ENCODE data around the gene SIM2.

SIM2 gene

GRCh38 chr21:36693489-36694030 lies 5.4 kb upstream of the SIM2 start:
- no peak for DNase-seq (ENCODE audit: low spot score)
- TF ChIP-seq, protein P1, sequence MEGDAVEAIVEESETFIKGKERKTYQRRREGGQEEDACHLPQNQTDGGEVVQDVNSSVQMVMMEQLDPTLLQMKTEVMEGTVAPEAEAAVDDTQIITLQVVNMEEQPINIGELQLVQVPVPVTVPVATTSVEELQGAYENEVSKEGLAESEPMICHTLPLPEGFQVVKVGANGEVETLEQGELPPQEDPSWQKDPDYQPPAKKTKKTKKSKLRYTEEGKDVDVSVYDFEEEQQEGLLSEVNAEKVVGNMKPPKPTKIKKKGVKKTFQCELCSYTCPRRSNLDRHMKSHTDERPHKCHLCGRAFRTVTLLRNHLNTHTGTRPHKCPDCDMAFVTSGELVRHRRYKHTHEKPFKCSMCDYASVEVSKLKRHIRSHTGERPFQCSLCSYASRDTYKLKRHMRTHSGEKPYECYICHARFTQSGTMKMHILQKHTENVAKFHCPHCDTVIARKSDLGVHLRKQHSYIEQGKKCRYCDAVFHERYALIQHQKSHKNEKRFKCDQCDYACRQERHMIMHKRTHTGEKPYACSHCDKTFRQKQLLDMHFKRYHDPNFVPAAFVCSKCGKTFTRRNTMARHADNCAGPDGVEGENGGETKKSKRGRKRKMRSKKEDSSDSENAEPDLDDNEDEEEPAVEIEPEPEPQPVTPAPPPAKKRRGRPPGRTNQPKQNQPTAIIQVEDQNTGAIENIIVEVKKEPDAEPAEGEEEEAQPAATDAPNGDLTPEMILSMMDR (IDR thresholded peaks at IDR 0.05; ENCODE audit: extremely low read depth, missing control alignments): no peak

- TF ChIP-seq, protein P1 (IDR thresholded peaks at IDR 0.05; ENCODE audit: extremely low read depth, missing control alignments): no peak
- DNase-seq (ENCODE audit: low spot score): peak; percentile 18
These were observed 4.8 kb upstream of the SIM2 start for GRCh38 chr21:36694031-36694515.

GRCh38 chr21:36694593-36695282 lies 4.2 kb upstream of the SIM2 start:
- TF ChIP-seq, protein P1 (IDR thresholded peaks at IDR 0.05; ENCODE audit: extremely low read depth, missing control alignments): no peak
- peak; percentile 30 for DNase-seq (ENCODE audit: low spot score)

- TF ChIP-seq, protein P1 (IDR thresholded peaks at IDR 0.05; ENCODE audit: extremely low read depth, missing control alignments): no peak
- DNase-seq (ENCODE audit: low spot score): no peak
These were observed 3.7 kb upstream of the SIM2 start for GRCh38 chr21:36695283-36695634.

GRCh38 chr21:36695671-36696389 lies 3.1 kb upstream of the SIM2 start:
- TF ChIP-seq, protein P1 (IDR thresholded peaks at IDR 0.05; ENCODE audit: extremely low read depth, missing control alignments): no peak
- peak; percentile 28 for DNase-seq (ENCODE audit: low spot score)

DNA sequence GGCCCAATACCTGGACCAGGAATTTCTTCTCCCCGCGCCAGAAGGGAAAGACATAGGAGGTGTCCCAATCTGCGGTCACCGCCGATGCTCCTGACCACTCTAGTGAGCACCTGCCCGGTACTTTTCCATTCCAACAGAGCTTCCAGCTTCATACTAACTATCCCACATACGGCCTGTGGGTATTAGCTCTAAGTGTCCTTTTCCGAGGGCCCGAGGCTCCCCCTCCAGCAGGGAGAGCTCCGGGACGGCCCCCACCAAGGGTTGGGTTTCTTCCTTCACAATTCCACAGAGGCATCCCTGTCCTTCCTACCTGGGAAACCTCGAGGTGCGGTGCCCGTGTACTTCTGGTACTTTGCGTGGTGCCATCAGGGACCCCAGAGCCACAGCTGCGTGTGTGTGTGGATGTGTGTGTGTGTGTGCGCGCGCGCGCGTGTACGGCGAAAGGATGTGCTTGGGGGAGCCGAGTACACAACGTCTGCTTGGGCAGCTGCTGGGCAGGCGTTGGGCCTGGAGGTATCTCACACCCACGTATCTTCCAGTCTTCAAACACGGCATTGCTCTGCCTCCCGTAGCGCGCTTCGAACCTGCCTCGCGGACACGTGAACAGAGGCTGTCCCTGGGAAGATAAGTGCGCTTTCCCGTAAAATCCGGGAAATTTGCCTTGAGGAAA lies 2.4 kb upstream of the SIM2 start:
- no peak for DNase-seq (ENCODE audit: low spot score)
- TF ChIP-seq, protein P1 (IDR thresholded peaks at IDR 0.05; ENCODE audit: extremely low read depth, missing control alignments): no peak

Measured in GM20000 (cell line).